HG03135 (cell line): ENCODE data around the gene LMBR1.
"Not testable (repeated sequence)": the region's sequence is repeated elsewhere in the genome, so short reads cannot be mapped to it uniquely, and the experiment has no call there.

Experiments
- ATAC-seq: cut with Tn5 transposase; IDR thresholded peaks from one replicate; pipeline ENCODE4 v1.9.1; 2021; ENCODE audit warnings: mild to moderate bottlenecking, moderate library complexity; ENCODE audit not compliant: unreplicated experiment

LMBR1 gene

GRCh38 chr7:156854654-156855053, 38.3 kb downstream of the LMBR1 start:
- no peak for ATAC-seq

- no peak for ATAC-seq
These were observed 44.0 kb downstream of the LMBR1 start for GRCh38 chr7:156848979-156849378.

GRCh38 chr7:156845379-156846101, 47.4 kb downstream of the LMBR1 start:
- ATAC-seq = no peak

GRCh38 chr7:156843582-156843981, 49.4 kb downstream of the LMBR1 start:
- ATAC-seq = not testable (repeated sequence)

GRCh38 chr7:156843157-156843556, 49.8 kb downstream of the LMBR1 start:
- ATAC-seq = no peak

GRCh38 chr7:156842740-156843140, 50.2 kb downstream of the LMBR1 start:
- ATAC-seq = no peak

- no peak for ATAC-seq
These were observed 50.7 kb downstream of the LMBR1 start for GRCh38 chr7:156842317-156842716.

- no peak for ATAC-seq
These were observed 51.5 kb downstream of the LMBR1 start for GRCh38 chr7:156841497-156841896.

GRCh38 chr7:156840134-156840533, 52.8 kb downstream of the LMBR1 start:
- no peak for ATAC-seq

GRCh38 chr7:156836443-156836842, 56.5 kb downstream of the LMBR1 start:
- no peak for ATAC-seq

- no peak for ATAC-seq
These were observed 58.5 kb downstream of the LMBR1 start for GRCh38 chr7:156834462-156834861.

- ATAC-seq = no peak
These were observed 59.7 kb downstream of the LMBR1 start for GRCh38 chr7:156833312-156833711.

- ATAC-seq = no peak
These were observed 60.6 kb downstream of the LMBR1 start for GRCh38 chr7:156832195-156832877.

- no peak for ATAC-seq
These were observed 63.2 kb downstream of the LMBR1 start for GRCh38 chr7:156829669-156830336.

GRCh38 chr7:156827587-156828203, 65.3 kb downstream of the LMBR1 start:
- no peak for ATAC-seq

GRCh38 chr7:156823435-156823834, 69.5 kb downstream of the LMBR1 start:
- ATAC-seq = no peak

GRCh38 chr7:156820445-156821063, 72.4 kb downstream of the LMBR1 start:
- no peak for ATAC-seq

GRCh38 chr7:156819733-156820295, 73.2 kb downstream of the LMBR1 start:
- ATAC-seq = no peak

GRCh38 chr7:156818133-156818532, 74.8 kb downstream of the LMBR1 start:
- ATAC-seq = no peak

GRCh38 chr7:156816943-156817572, 75.9 kb downstream of the LMBR1 start:
- ATAC-seq = no peak
